ENCODE data around the gene B9D1. TPM values are rescaled to one million over a fixed set of nuclear protein-coding genes. Genes with fewer than 3 reads are reported as not detected.
A peak's percentile ranks its signal among the peaks of the same experiment; 100 is the strongest.

Gene B9D1
- total and polyA plus RNA-seq, 9 of the 15 experiments (the other 6 are each of a cell fraction or from before 2014, with no cell fraction given), result 8.9 to 28.0 (median 17.9) TPM

DNA sequence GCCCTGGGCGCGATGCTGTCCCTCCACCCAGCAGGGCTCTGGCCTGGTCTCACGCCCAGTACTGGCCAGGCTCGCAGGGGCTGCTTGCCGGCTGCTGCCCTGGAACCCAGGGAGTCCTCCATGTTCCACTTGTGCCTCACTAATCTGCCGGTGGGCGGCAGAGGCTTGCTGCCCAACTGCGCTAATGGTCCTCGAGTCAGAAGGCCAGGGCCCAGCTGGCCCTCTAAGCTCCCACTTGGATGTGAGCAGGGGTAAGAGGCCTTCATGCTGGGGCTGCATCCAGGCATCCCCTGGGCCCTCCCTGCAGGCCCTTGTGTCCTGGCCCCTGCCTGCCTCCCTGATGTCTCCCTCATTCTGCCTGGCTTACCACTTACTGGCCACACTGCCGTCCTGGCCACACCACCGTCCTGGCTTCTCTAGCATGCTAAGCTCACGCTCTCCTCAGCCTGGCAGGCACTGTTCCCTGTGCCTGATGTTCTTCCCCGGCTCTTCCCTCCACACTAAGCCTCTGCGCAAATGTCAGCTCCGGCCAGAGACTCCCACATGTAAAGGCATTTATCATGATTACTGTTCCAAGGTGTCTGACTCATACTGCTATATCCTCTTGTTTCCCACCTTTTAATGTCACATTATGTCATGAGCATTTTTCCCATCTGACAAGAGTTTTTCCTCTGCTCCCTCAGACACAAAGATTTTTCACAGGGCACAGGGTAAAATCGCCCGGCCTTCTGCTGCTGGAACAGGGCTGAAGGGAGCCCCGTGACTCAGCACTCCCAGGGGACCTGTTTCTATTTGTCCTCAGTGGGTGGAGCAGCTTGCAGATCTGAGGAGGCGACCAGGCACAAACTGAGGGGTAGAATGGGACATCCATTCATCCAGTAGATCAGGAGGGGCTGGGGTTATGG lies 15.9 kb downstream of the B9D1 start (continued):
- TF ChIP-seq NRF1 (conservative IDR thresholded peaks at IDR 0.05 in 1 of 2, IDR thresholded peaks at IDR 0.05 in 1 of 2) (peak; percentile 69 to 76), SP1 (CRISPR knock-in tag; IDR thresholded peaks at IDR 0.05) (no peak), L3MBTL2 (IDR thresholded peaks at IDR 0.05) (peak; percentile 31; the same call in 1 of the 2 replicates), XRCC4 (IDR thresholded peaks at IDR 0.05; ENCODE audit: extremely low read depth, insufficient read depth, insufficient read length) (no peak), ZNF124 (CRISPR knock-in tag; IDR thresholded peaks at IDR 0.05) (no peak), ZFPM2 (CRISPR knock-in tag; IDR thresholded peaks at IDR 0.05) (no peak), FOXA3 (CRISPR knock-in tag; conservative IDR thresholded peaks at IDR 0.05 in 1 of 2, IDR thresholded peaks at IDR 0.05 in 1 of 2) (no peak), RBM34 (IDR thresholded peaks at IDR 0.05; ENCODE audit: borderline replicate concordance, insufficient read depth, low read length) (no peak), ELF4 (CRISPR knock-in tag; IDR thresholded peaks at IDR 0.05) (no peak), GATAD2A (IDR thresholded peaks at IDR 0.05) (0 out of 2 replicates have a peak, but pooled peaks have one; percentile 46), TEAD2 (tag; IDR thresholded peaks at IDR 0.05) (no peak), GABPB1 (CRISPR knock-in tag; IDR thresholded peaks at IDR 0.05) (no peak), ZBTB7A (IDR thresholded peaks at IDR 0.05; ENCODE audit: borderline replicate concordance, control insufficient read depth, low read depth, low read length) (no peak), ZNF121 (CRISPR knock-in tag; conservative IDR thresholded peaks at IDR 0.05) (no peak), CSDE1 (IDR thresholded peaks at IDR 0.05) (no peak)
- TF ChIP-seq, protein P1, sequence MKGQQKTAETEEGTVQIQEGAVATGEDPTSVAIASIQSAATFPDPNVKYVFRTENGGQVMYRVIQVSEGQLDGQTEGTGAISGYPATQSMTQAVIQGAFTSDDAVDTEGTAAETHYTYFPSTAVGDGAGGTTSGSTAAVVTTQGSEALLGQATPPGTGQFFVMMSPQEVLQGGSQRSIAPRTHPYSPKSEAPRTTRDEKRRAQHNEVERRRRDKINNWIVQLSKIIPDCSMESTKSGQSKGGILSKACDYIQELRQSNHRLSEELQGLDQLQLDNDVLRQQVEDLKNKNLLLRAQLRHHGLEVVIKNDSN (CRISPR knock-in tag; IDR thresholded peaks at IDR 0.05), result no peak
- TF ChIP-seq, protein P2, sequence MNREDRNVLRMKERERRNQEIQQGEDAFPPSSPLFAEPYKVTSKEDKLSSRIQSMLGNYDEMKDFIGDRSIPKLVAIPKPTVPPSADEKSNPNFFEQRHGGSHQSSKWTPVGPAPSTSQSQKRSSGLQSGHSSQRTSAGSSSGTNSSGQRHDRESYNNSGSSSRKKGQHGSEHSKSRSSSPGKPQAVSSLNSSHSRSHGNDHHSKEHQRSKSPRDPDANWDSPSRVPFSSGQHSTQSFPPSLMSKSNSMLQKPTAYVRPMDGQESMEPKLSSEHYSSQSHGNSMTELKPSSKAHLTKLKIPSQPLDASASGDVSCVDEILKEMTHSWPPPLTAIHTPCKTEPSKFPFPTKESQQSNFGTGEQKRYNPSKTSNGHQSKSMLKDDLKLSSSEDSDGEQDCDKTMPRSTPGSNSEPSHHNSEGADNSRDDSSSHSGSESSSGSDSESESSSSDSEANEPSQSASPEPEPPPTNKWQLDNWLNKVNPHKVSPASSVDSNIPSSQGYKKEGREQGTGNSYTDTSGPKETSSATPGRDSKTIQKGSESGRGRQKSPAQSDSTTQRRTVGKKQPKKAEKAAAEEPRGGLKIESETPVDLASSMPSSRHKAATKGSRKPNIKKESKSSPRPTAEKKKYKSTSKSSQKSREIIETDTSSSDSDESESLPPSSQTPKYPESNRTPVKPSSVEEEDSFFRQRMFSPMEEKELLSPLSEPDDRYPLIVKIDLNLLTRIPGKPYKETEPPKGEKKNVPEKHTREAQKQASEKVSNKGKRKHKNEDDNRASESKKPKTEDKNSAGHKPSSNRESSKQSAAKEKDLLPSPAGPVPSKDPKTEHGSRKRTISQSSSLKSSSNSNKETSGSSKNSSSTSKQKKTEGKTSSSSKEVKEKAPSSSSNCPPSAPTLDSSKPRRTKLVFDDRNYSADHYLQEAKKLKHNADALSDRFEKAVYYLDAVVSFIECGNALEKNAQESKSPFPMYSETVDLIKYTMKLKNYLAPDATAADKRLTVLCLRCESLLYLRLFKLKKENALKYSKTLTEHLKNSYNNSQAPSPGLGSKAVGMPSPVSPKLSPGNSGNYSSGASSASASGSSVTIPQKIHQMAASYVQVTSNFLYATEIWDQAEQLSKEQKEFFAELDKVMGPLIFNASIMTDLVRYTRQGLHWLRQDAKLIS (CRISPR knock-in tag; IDR thresholded peaks at IDR 0.05), result no peak
- TF ChIP-seq, protein P3, sequence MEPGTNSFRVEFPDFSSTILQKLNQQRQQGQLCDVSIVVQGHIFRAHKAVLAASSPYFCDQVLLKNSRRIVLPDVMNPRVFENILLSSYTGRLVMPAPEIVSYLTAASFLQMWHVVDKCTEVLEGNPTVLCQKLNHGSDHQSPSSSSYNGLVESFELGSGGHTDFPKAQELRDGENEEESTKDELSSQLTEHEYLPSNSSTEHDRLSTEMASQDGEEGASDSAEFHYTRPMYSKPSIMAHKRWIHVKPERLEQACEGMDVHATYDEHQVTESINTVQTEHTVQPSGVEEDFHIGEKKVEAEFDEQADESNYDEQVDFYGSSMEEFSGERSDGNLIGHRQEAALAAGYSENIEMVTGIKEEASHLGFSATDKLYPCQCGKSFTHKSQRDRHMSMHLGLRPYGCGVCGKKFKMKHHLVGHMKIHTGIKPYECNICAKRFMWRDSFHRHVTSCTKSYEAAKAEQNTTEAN (CRISPR knock-in tag; IDR thresholded peaks at IDR 0.05), result no peak
- TF ChIP-seq, protein P4, sequence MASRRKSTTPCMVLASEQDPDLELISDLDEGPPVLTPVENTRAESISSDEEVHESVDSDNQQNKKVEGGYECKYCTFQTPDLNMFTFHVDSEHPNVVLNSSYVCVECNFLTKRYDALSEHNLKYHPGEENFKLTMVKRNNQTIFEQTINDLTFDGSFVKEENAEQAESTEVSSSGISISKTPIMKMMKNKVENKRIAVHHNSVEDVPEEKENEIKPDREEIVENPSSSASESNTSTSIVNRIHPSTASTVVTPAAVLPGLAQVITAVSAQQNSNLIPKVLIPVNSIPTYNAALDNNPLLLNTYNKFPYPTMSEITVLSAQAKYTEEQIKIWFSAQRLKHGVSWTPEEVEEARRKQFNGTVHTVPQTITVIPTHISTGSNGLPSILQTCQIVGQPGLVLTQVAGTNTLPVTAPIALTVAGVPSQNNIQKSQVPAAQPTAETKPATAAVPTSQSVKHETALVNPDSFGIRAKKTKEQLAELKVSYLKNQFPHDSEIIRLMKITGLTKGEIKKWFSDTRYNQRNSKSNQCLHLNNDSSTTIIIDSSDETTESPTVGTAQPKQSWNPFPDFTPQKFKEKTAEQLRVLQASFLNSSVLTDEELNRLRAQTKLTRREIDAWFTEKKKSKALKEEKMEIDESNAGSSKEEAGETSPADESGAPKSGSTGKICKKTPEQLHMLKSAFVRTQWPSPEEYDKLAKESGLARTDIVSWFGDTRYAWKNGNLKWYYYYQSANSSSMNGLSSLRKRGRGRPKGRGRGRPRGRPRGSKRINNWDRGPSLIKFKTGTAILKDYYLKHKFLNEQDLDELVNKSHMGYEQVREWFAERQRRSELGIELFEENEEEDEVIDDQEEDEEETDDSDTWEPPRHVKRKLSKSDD (conservative IDR thresholded peaks at IDR 0.05; ENCODE audit: low read length), result no peak

Measured in K562 (cell line).